Hematopoietic multipotent progenitor cell treated with erythropoietin and hydrocortisone succinate and interleukin-3 and kit ligand, for 4 days (in vitro differentiated cells): Measurements from ENCODE around the gene DRC1.
"Not testable (repeated sequence)": the region's sequence is repeated elsewhere in the genome, so short reads cannot be mapped to it uniquely, and the experiment has no call there.

ENCODE experiments used
- DNase-seq: peaks from one replicate; pipeline ENCODE4 v3.0.0-alpha.2; 2015

DRC1 gene

GRCh38 chr2:26401739-26402541 is at the start of gene DRC1:
DRC1 (plus strand) TSS chr2:26401920; CDS start chr2:26401990, 70 bp downstream.
- DNase-seq: peak; percentile 86

- DNase-seq: no peak
Measured at GRCh38 chr2:26352892-26353291, 48.8 kb upstream of the DRC1 start.

- DNase-seq: not testable (repeated sequence)
Measured at GRCh38 chr2:26354469-26354868, 47.3 kb upstream of the DRC1 start.

GRCh38 chr2:26355038-26355995 is 46.4 kb upstream of the DRC1 start:
- DNase-seq: peak; percentile 67

GRCh38 chr2:26356111-26356510 is 45.6 kb upstream of the DRC1 start:
- no peak for DNase-seq

GRCh38 chr2:26356771-26357170 is 44.9 kb upstream of the DRC1 start:
- DNase-seq: no peak

GRCh38 chr2:26359886-26360473 is 41.7 kb upstream of the DRC1 start:
- peak; percentile 7 for DNase-seq

GRCh38 chr2:26363323-26363722 is 38.4 kb upstream of the DRC1 start:
- DNase-seq: peak; percentile 70

- no peak for DNase-seq
Measured at GRCh38 chr2:26363958-26364357, 37.8 kb upstream of the DRC1 start.

- no peak for DNase-seq
Measured at GRCh38 chr2:26364669-26365068, 37.1 kb upstream of the DRC1 start.

GRCh38 chr2:26366957-26367356 is 34.8 kb upstream of the DRC1 start:
- no peak for DNase-seq

- DNase-seq: not testable (repeated sequence)
Measured at GRCh38 chr2:26369664-26370063, 32.1 kb upstream of the DRC1 start.

GRCh38 chr2:26370909-26371308 is 30.8 kb upstream of the DRC1 start:
- DNase-seq: not testable (repeated sequence)

GRCh38 chr2:26376799-26377198 is 24.9 kb upstream of the DRC1 start:
- DNase-seq: no peak

- DNase-seq: no peak
Measured at GRCh38 chr2:26380281-26380680, 21.4 kb upstream of the DRC1 start.

- DNase-seq: no peak
Measured at GRCh38 chr2:26382564-26382963, 19.2 kb upstream of the DRC1 start.

- DNase-seq: no peak
Measured at GRCh38 chr2:26384183-26384582, 17.5 kb upstream of the DRC1 start.

- no peak for DNase-seq
Measured at GRCh38 chr2:26384597-26384996, 17.1 kb upstream of the DRC1 start.

- DNase-seq: no peak
Measured at GRCh38 chr2:26387189-26387588, 14.5 kb upstream of the DRC1 start.

GRCh38 chr2:26394694-26395093 is 7.0 kb upstream of the DRC1 start:
- DNase-seq: no peak

- no peak for DNase-seq
Measured at GRCh38 chr2:26395394-26395793, 6.3 kb upstream of the DRC1 start.

GRCh38 chr2:26396734-26397298 is 4.9 kb upstream of the DRC1 start:
- no peak for DNase-seq

GRCh38 chr2:26399771-26400376 is 1.8 kb upstream of the DRC1 start:
- DNase-seq: peak; percentile 24
